NCI-H146 treated with DMSO at 0.1 percent for 48 hours (cell line): ENCODE data around the gene PCDH9.
"Not testable (repeated sequence)": the region's sequence is repeated elsewhere in the genome, so short reads cannot be mapped to it uniquely, and the experiment has no call there.

Source experiments
- DNase-seq: peaks from one replicate; lab custom pipeline; 2025; ENCODE audit not compliant: unreplicated experiment; lab: John Stamatoyannopoulos, UW

Gene PCDH9

DNA sequence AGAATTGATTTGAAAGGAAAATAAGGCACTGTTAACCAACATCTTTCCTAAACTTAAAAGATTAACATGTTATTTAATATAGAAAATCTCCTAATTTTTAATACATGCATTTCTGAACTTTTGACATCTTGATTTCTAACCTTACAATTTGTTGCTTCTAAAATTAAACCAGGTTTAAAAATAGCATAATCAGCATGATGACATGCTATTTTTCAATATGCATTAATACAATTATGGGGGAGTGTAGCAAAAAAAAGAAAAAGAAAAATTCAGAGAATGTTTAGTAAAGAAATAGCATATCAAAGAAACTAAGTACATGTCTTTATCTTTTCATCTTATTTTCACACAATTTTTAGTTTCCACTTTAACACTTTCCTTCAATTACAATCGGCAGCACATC, 98.7 kb downstream of the PCDH9 start:
- DNase-seq = no peak

DNA sequence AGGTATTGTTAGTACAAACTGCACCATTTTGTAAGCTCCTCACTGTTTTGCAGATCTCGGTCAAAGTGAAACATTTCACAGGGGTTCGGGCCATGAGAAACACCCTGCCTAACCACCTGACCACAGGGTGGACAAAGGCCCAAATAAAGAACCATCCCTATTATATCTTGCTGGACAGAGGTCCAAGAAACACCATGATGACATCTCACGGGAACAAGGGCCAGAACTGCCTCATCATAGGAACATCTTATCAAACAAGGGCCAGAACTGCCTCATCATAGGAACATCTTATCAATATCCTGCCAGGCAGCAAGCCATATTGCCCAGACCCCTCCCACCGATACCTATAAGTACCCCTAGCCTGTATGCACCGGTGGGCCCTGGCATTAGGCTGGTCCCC, 99.7 kb downstream of the PCDH9 start:
- no peak for DNase-seq

DNA sequence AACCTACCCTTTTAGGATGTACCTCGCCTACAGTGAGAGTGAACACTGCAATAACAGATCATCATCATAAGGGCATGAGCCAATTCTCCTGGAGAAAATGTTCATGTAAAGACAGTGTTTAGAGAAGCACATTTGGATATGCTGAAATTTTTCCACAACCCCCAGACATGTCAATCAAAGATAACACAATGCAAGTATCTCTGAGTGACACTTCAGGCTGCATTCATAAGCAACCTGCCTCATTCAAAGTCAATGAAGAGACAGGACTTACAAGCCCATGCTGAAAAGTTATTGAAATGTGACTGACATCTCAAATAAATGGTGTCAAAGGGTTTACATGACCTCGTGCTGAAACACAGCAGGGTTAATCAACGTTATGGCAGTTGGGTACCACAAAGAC, 102.0 kb downstream of the PCDH9 start:
- DNase-seq = no peak

DNA sequence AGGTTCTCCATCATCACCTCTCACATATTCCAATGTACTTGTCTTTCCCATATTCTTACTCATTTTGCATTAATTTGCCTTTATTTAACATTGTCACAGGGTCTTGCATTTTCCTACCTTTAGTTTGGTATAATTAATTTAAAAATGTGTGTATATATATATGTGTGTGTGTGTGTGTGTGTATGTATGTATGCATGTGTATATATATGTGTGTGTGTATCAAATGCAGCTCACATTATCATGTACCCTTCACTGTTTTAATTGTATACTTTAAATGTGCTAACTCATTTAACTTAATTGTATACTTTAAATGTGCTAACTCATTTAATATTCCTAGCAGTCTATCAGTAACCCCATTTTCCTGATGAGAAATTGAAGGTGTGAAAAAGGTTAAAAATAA, 104.5 kb downstream of the PCDH9 start:
- DNase-seq = no peak

DNA sequence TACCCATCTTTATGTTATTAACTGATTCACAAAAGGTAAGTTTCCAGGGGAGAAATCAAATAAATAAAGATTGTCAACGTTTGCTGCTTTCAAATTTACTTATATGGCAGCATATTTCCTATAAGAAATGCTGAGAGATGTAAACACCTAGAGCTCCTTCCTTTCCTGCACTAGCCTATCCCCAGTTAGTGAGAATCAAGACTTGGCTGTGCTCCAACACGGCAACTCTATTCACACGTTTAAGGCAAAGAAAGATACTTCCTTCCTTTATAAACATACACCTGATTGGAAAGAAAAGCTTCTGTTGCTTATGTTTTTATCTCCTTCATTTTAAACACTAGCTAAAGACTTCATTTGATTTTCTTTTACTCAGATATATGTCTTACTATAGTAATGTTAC, 107.0 kb downstream of the PCDH9 start:
- no peak for DNase-seq

DNA sequence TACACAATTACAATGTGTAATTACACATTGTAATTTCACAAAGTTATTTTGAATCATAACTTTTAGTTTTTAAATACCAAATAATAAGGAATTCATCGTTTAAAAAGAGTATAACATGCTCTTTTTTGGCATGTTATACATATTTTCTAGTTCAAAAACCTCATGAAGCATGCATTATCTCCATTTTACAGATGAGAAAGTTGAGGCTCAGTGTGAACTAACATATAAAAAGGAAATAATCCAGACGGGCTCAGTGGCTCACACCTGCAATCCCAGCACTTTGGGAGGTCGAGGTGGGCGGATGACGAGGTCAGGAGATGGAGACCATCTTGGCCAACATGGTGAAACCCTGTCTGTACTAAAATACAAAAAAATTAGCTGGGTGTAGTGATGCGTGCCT, 107.9 kb downstream of the PCDH9 start:
- DNase-seq = no peak

DNA sequence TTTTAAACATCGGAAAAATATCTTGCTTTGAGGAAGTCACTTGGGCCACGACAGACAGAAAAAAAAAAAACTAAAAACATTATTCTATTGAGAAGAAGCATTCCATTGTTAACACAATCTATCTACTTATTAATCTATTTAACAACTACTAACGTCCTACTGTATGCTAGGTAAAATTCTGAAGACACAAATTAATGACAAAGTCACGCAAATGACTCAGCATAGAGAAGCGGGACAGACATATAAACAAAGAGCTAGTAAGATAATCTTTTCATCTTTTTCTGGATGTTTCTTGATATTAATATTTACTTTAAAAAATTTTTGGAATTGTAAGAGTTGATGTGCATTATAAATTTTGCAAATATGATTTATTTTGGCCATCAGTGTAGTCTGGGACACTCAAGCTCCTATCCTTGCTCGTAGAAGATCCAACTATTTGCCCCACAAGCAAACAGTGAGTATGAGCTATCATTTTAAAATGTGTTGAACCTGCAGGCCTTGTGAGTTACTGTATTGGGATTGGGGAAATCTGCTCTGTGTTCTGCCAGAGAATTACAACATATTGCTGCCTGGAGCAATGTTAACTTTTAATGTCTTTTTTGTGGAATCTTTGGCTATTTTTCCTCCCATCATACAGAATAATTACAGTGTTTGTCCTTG, 109.1 kb downstream of the PCDH9 start:
- no peak for DNase-seq

DNA sequence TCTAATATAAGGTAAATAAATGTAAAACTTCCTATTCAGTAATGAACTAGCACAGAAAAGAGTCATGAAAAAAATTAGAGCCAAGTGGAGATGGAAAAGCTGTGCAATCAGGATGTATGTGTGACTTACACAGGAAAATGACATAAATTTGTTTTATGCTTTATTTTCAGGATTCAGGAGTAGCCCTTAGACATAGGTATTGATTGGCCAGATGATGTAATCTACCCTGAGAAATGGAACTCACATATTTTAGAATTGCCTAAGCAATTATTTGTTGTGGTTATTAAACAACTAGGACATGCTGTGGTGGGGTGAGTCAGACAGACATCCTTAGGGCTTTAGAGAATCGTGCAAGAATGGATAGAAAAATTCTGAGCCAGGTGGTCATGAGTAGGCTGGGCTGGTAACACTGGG, 110.6 kb downstream of the PCDH9 start:
- DNase-seq = no peak

DNA sequence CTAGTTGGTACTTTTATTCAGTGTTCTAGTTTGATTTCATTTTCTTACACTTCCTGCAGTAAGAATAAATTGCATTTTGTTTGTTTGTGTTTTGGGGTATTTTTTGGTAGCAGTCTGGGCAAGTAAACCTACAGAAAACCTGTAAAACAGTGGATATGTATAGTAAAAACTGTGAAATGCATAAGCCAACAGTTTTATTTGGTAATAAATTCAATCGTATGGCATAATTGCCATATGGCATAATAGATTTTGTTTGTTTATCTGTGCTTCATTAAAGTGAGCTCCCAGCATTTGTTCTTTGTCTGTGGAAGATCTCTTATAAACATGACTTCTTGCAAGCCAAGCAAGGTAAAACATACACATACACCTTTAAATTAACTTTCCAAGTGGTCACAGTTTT, 111.9 kb downstream of the PCDH9 start:
- no peak for DNase-seq

DNA sequence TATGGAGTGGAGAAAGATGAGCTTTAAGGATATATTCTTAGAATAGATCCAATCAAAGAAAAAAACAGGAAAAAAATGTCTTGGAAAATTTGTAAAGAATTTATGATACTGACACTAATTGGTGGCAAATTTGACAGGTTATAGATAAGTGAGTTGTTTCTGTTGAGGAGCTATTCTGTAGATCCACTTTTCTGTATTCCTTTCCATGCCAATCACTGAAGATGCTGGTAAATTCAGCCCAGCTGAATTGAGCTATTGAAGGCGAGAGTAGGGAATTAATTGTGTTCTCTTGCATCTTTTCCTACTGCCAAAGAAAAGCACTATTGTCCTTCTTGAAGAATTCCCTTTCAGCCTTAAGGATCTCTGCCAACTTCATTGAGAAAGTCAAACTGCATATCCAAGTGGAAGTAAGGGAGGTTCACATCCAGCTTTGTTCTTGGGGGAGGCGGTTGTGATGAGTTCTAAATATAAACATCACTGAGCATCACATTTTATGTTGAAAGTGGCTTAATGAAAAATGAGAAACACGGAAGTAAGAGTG, 113.1 kb downstream of the PCDH9 start:
- no peak for DNase-seq

DNA sequence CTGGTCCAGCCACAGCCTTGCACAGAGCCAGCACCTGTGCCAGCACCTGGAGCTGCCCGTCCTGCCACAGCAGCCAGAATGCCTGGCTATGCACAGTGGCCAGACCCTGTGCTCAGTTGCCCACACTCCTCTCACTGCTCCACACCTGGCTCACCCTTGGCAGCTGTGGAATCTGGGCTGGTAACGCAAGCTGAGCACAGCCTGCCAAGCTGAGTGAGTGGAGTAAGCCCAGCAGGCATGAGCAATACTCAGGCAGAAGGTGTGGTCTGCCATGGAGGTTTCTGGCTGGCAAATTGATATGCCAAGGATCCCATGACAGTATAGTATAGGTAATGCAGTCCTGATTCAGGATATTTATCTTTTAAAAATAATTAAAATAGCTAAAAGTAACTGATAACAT, 122.2 kb downstream of the PCDH9 start:
- DNase-seq = no peak

DNA sequence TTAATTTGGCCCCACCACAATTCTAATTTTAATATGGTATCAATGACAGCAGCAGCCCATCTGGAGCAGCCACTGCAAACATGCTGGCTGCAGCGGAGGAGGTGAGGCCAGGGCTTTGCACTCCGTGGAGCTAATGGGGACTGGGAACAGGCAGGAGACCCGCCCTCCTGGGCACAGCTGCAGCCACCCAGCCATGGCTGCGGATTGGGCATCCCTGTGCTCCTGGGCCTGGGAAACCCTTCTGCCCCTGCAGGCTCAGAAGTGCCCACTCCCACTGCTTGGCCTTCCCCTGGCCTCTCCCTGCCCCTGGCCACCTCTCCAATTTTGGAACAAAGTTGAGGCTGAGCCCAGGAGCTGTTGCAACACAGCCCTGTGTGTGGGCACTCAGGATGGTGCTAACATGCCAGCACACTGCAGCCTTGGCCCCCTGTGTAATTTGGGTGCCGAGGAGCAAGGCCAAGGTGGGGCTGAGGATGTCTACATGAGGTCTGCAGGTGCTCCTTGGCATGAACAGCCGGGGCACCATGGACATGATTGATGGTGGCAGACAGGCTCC, 123.6 kb downstream of the PCDH9 start:
- DNase-seq = no peak

DNA sequence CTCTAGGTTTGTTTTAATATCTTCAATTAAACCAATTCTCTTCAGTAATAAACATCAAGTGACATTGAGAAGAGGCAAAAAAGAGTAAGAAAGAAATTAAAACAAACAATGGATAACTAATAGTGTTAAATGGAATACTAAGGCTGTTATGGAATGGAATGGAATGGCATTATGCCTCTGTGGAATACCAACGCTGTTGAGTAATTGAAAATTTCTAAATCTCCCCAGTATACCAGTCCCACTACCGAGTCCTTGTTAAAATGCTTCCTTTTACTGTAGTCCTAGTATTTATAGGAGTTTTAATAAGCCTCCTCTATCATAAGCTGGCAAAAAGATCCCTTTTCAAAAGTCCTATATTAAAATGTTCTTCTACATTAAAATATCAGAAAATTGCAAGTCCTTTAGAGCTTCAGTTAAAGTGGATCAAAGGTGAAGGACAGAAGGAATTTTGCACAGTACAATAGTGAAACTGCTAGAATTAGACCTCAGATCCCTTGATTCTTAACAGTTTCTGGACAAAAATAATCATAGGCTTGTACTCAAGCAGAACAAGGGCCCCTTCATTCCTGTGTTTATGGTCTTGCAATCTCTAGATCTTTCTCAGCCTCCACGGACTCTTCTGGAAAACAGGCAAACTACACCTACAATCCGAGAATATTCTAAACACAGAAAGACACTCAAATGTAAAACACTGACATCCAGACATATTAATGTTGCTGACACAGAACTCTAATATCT, 128.2 kb downstream of the PCDH9 start:
- no peak for DNase-seq

DNA sequence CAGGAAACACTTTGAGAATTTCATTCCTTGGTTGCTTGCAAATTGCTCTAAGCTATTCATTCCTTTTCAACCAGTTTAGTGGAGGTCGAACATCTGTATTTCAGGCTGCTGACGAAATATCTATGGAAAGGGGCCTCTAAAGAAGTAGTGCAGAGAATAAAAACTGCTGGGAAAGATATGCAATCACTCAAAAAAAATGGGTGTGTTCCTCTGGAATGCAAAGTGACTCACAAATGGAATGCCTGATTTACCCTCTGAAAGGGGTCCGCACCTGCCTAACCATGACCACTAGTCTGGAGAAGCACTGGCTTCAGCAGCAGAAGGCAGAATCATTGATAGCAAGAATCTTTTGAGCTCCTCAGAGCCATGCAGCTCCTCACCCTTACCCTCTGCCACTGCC, 129.4 kb downstream of the PCDH9 start:
- DNase-seq = no peak

DNA sequence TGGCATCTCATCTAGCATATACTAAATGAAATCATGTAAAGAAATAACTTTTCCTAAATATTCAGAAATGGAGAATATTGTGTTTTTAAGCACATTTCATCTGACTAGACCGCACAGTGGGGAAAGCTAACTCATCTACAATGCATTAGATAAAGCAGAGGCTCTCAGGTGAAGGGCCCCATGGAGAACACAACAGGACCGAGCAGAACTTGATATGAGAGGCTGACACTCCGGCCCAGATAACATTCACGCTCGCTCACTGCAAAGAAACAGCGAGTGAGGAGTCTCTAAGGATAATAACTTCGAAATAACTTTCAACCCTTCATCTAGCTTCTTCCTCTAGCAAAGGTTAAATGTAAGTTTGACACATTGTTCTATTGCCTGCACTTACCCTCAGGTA, 130.6 kb downstream of the PCDH9 start:
- no peak for DNase-seq

DNA sequence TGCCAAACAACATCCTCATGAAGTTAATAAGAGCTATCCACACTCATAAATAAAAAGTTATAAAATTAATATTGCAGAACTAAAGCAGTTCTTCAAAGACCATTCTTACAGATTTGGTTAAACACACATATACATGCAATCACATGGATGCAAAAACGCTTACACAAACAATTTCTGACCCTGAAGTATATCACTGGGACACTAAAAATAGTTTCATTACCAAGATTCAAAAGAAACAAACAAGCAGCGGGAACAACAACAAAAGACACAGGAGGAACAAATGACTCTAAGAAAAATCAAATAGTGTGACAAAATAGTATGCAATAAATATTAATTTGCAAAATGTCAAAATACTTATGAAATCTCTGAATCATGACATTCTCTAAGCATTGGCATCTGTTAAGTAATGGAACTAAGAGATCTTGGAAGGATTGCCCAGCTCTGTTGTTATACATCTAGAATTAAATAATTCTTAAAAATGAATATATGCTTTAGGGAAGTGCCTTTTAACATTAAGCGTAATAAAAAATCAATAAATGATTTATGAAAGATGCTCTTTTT, 132.2 kb downstream of the PCDH9 start:
- DNase-seq = no peak

DNA sequence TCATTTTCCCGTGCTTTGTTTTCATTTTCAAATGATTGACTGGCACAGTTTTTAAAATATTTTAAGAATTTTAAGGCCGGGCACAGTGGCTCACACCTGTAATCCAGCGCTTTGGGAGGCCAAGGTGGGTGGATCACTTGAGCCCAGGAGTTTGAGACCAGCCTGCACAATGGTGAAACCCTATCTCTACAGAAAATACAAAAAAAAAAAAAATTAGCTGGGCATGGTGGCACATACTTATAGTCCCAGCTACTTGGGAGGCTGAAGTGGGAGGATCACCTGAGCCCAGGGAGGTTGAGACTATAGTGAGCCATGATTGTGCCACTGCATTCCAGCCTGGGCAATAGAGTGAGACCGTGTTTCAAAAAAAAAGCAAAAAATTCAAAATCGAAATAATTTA, 133.2 kb downstream of the PCDH9 start:
- DNase-seq = not testable (repeated sequence)

DNA sequence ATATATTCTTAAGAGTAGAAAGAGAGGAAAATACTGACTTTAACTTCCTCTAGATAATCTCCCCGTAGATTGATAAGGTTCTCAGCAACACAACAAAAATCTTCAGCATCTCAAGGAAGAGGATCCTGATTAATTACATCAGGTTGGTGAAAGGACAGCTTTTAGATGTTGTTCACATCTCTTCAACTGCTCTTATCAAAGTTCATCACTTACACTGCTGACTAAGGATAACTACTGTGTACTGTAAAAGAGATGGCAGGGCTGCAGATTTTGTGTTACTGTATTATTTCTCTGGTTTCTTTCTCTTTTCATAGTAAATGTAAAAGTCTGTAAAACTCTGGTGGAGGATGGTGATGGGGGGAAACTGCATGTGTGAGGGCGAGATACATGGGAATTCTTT, 133.7 kb downstream of the PCDH9 start:
- no peak for DNase-seq

DNA sequence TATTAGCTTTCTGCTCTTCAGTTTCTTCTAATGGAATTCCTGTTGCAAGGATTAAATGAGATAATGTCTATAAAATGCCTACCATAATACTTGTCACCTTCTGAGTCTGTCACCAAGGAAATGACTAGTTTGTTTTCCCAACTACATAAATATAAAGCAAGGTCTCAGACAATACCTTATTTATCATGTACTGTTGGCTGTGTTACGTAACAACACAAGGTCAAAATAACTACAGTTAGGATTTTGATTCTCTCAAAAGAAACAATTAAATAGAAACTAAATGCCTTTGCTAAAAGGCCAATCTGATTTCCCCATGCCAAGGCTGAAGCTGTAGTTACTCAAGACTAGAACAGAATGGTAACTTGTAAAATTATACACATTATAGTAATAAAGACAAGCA, 134.5 kb downstream of the PCDH9 start:
- no peak for DNase-seq

DNA sequence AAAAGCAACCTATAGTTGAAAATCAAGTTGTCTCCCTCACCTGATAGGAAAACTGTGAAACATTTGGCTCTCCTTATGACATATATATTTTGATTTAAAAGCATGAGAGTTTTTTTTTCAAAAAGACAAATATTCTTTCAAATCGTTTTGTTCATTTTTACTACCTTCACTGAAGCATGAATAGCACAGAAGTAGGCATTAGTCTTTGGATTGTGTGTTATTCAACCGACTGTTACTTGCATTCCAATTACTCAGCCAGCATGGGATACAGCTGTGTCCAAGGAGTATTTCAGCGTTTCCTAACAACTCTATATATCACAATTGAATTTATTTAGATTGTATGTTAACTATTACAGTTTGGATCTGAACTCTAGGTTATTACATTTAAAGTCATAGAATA, 135.2 kb downstream of the PCDH9 start:
- DNase-seq = no peak

DNA sequence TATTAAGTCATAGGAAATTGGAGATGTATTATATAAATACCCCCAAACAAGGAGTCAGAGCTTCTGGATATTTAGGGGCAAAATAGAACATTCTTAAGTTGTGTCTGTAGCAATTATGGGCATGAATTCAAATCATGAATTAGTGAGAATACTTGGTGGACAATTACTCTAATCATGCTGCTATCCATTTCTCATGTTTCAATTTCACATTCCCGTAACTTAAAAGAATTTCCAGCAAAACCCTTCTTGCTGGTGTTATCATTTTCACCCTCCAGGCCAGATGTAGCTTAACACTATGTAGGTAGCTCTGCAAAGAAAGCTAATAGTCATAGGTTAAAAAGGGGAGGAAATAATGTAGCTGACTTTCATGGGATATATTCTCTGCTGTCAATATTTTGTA, 136.1 kb downstream of the PCDH9 start:
- no peak for DNase-seq

DNA sequence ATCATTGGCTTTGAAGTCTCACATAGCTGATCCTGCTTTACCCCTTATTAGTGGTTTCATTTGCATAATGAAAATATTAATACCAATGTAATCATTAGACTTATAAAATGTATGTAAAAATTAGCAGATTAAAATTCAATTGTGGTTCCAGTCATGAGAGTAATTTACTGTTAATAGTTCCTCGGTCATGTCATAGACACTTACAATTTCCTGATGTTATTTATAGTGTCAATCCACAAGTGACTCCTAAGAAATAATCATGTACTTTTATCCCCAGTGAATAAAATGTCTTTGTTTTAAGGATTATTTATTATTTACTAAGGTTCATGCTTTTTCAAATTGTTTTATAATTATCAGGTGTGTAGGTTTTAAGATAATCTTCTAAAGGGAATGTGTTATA, 138.5 kb downstream of the PCDH9 start:
- DNase-seq = no peak
